NCI-H2081 (cell line): Measurements from ENCODE around the gene CAMK1D.
"Not testable (repeated sequence)": the region's sequence is repeated elsewhere in the genome, so short reads cannot be mapped to it uniquely, and the experiment has no call there.

ENCODE experiments used
- DNase-seq, 2 experiments: peaks; one replicate each; lab custom pipeline; 2025; lab: John Stamatoyannopoulos, UW

CAMK1D gene

DNA sequence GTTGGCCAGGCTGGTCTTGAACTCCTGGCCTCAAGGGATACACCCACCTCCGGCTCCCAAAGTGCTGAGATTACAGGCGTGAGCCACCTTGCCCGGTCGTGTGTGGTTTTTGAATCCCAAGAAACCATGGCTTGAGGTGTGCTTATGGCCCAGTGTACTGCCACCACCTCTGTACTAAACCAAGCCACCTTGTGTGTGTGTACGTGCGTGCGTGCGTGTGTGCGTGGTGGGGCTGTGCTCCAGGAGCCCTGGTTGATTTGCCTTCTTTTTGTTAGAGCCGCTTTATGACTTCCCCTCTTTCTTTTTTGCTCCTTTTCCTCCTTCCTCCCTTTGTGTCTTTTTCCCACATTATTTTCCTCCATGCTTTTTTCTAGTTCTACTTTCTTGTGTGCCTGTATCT lies 121.4 kb downstream of the CAMK1D start:
- DNase-seq: no peak

DNA sequence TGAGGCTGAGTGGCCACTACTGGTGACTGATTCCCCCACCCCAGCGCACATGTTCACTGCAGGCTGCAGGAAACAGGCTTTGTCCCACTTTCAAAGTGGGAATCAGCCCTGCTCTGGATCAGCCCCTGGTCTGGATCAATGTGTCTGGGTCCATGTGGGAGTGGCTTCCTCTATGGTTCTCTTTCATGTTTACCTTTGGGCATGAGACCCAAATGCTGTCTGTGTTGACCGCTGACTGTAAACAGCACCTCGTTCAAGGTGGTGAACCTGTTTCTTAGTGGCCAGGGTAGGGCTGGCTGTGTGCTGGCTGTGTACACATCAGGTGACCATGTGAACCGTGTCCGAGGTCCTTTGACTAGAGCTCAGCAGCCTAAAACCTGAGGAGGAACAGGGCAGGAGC lies 121.8 kb downstream of the CAMK1D start:
- DNase-seq: no peak

DNA sequence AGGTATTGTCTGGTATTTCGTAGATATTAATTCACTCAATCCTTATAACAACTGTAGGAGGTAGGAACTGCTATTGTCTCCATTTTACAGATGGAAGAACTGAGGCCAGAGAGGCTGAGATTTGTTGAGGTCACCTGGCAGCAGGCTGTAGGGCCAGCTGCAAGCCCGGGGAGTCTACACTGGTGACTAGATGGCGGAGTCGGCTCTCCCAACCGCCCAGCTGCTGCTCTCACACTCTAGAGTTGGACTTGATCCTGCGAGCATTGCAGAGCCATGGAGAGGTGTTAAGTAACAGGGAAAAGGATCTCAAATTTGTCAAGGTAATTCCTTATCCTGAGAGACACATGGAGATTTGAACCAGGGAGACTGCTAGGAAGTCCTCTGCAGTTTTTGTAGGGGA lies 124.1 kb downstream of the CAMK1D start:
- DNase-seq: no peak

DNA sequence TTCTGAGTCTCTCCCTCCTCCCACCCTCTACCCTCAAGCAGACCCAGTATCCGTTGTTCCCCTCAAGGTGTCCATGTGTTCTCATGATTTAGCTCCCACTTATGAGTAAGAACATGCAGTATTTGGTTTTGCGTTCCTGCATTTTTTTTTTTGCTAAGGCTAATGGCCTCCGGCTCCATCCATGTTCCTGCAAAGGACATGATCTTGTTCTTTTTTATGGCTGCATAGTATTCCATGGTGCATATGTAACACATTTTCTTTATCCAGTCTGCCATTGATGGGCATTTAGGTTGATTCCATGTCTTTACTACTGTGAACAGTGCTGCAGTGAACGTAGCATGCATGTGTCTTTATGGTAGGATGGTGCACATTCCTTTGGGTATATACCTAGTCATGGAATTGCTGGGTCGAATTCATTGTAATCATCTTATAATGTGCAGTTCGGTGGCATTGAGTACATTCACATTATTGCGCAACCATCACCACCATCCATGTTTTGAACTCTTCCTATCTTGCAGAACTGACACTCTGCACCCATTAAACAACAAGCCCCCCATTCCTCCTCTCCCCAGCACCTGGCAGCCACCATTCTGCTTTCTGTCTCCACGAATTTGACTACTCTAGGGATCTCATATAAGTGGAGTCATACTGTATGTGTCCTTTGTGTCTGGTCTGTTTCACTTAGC lies 125.5 kb downstream of the CAMK1D start:
- no peak for DNase-seq

DNA sequence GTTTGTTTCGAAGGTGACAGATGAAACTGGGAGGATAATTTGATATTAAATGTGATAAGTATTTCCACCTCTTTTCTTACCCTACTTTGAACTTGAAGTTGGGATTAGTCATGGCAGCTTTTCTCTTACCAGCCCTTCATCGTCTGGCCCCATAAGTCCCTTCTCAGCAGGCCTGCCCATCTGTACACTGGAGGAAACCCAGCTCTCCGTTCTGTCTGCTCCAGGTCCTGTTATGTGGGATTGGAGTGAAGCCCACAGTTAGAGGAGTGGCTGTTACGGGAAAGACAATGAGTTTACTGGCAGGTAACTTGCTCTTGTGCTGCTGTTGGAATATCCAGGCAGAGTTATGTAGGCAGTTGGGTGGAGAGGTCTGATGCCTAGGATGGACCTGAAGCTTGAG lies 127.3 kb downstream of the CAMK1D start:
- no peak for DNase-seq

DNA sequence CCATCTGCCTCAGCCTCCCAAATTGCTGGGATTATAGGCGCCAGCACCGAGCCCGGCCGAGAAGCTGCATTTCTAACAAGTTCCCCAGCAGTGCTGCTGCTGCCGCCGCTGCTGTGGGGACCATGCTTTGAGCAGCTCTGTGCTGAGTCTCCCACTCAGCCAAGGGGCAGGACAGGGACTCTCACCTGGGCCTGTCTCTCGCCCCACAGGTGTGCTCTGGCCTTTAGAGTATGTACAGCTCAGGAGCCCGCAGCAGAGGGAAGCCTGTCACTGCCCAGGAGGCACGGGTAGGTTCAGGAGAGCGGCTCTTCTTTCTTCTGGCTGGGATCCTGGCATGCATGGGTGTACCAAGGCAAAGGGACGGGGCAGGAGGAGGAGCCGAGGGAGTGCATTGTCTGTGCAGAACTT lies 130.1 kb downstream of the CAMK1D start:
- DNase-seq: no peak

DNA sequence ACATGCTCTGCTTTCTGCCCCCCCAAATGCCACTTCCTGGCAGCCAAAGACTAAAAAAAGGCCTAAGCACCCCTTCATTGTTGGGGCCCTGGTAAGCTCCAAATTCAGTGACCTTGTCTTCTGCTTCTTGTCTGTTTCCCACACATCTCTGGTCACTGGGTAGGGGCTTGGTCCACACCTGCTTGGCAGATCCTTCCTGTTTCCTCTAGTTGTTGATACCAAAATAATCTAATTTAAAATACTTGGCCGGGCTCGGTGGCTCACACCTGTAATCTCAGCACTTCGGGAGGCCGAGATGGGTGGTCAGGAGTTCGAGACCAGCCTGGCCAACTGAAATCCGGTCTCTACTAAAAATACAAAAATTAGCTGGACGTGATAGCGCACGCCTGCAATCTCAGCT lies 130.6 kb downstream of the CAMK1D start:
- DNase-seq: no peak

DNA sequence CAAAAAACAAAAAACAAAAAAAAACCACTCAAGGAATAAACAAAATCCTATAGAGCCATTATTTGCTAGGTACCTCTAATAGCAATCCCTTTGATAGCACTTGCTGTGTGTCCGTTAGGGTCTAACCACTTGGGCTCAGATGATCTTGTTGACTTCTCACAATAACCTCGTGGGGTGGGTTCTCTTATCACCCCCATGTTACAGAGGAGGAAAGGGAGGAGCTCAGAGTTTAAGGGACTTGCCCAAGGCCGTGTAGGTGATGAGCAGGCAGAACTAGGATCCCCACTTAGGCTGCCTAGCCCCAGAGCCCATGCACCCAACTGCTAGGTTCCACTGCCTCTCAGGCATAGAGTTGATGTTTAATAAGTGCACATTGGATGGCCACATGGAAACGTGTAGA lies 131.1 kb downstream of the CAMK1D start:
- DNase-seq: no peak

DNA sequence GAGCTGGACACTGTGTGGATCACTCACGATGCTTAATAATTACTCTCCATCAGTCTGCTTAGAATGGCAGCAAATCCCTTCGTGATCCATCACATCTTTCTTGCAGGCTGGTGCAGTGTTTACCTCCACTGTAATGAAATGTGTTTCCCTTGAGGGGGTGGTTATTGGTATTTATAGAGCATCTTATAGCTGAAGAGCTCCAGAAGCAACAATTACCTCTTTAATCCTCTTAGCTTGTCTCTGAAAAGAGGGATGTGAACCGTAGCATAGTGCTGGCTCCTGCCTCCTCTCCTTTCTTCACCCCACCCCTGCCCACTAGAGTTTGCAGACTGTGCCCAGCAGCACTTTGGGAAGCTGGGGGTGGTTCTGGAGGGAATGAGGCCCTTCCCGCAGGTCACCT lies 132.6 kb downstream of the CAMK1D start:
- DNase-seq: no peak

DNA sequence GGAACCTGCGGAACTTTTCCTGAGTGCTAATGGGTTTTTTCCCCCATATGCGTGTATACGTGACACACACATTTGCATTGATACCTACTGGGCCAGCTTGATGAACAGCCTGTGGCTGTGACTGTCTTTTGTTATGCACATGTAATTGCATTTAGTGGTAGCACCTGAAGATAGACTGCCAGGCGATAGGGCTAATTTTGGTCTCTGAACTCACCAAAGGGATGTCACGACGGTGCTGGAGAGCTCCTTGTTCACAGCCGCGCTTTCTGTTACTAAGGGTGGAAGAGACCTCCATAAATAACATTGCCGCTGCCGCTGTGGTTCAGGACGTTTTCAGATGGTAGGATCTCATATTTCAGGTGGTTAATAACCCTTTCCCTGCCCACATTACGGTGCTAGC lies 133.2 kb downstream of the CAMK1D start:
- no peak for DNase-seq

DNA sequence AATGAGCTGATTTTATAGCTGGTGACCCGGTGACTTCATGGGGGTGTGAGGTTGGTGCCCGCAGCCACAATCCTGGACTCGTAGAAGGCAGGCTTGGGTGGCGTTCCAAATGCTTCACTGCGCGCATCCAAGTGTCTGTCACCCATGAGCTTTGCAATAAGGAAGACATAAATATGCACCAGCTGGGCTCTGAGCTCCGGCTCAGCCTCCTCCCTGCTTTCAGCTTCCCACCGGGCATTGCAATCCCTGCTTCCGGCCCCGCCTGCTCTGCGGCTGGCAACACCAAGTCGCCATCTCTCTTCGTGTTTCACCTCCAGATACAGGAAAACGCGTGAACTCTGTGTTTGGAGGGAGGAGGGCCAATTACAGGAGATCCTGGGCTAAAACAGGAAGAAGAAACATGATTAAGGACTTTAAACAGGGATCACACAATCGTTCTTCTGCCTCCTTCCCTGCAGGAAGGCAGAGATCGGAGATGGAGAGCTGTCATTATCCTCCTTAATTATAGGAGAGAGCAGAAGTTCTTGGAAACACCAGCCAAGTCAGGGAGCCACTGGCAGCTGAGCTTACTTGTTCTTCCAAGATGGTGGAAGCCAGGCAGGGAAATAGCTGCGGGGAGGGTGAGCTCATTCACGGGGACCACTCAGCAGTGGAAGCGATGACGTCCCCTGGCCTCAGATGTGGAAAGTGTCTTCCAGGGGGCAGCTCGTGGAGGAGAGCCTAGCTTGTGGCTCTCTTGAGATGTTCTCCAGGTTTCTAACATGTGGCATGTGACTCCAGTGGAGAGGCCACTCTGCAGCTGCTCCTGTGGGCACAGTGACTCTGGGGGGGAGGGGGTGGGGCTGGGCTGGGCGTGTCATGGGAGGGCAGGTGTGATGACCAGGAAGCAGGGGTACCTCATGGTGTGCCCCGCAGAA lies 134.9 kb downstream of the CAMK1D start:
- peak; percentile 78 to 83 for DNase-seq

DNA sequence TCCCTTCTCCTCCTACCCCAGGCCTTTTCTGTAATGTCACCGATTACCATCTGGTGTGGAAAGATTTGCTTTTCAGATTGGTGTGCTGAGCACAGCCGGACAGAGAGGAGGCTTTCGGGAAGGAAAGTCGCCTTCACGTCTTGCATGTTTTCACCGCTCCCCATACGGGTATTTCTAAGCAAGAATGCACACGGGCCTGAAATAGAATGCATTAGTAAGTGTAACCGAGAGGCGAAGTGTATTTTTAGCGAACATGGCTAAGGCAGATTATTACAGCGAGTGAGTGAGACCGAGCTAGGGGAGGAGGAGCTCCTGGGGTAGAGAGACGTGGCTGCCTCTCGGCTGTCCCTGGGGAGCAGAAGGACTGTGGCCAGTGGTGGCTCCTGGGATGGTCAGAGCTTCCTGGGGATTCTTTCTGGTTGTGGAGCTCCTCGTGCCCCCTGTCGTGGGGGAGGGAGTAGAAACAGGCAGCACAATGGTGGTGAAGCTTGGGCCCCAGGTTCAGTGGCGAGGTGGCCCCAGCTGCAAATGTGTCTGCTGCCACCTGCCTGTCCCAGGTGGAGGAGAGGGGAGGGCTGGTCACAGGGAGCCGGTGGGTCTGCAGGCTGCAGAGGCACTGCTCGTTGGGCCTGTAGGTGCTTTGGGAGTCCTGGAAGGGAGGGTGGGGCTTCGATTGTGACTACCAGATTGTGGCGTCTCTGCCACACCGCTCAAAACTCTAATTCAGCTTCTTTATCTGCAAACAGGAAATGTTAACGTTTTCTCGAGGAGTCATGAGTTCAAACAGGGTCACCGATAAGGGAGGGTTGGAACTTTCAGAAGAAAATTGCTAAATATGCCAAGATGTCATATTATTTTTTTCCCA lies 135.8 kb downstream of the CAMK1D start:
- peak; percentile 53 to 82 for DNase-seq

DNA sequence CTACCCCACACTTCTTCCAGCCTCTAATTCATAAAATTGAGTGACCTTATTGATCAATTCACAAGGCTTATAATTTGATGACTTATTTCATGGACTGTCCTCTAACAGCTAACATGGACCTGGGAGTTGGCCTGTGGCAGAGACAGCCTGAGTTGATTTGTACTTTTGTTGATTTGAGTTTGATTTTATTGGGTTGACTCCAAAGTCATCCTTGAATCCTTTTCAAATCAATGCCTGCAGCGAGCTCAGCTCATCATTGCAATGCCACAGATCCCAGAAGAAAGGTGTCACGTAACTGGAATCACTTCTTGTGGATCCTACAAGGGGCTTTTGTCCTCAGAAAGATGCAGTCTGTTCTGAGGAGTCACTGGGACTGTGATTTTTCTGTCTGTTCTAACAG lies 138.0 kb downstream of the CAMK1D start:
- no peak for DNase-seq

DNA sequence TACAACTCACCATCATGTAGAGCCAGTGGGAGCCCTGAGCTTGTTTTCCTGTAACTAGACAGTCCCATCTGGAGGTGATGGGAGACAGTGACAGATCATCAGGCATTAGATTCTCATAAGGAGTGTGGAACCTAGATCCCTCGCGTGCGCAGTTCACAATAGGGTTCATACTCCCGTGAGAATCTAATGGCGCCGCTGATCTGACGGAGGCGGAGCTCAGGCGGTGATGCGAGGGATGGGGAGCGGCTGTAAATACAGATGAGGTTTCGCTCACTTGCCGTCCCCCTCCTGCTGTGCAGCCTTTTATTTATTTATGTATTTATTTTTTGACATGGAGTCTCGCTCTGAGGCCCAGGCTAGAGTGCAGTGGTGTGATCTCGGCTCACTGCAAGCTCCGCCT lies 139.3 kb downstream of the CAMK1D start:
- no peak for DNase-seq

DNA sequence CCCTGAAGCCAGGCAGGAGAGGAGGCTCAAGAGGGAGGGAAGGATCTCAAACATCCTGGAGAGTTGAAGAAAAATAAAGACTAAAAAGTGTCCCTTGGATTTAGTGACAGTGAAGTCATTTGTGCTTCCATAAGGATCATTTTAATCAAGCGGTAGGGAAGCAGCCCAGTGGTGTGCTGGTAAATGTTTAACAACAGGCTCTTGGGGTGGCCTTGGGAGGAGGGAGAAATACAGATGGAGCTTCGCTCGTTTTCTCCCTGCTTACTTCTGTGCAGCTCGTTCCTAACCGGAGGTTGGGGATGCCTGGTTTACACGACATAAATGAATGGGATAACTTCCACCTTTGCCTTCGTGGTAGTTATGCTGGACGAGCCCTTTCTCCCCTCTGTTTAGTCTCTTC lies 140.0 kb downstream of the CAMK1D start:
- DNase-seq: no peak

DNA sequence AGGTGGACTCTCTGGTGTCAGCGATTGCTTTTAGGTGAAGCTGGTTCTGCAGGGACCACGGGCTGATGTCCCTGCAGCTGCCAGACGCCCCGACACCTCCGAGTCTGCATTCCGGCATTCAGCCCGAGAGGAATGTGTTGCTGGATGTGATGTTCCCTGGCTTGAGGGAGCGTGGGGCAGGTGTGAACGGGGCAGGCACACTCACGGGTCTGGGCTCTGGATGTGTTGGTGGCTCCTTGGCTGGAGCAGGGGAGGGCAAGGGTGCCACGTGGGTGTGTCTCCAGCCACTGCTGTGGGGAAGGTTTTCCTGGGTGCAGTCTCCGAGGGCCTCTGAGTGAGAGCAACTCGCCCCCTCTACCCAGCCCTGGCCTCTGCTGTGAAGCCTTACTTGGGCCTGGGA lies 140.5 kb downstream of the CAMK1D start:
- no peak for DNase-seq

DNA sequence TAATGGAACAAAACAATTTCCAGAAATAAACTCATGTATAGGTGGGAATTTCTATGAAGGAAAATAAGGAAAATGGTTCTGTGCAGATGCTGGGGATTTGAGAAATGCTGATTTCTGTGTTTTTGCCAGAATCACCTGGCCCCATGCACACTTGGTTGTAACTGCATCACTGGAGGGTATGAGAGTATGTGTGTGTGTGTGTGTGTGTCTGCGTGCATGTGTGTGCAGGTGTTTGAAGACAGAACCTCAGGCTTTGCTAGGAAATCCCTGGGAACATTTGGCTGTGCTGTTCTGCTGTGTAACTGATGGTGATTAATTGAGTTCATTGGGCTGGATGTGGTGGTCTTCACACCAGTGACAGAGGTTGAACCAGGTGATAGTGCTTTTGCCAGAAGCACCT lies 141.6 kb downstream of the CAMK1D start:
- no peak for DNase-seq

DNA sequence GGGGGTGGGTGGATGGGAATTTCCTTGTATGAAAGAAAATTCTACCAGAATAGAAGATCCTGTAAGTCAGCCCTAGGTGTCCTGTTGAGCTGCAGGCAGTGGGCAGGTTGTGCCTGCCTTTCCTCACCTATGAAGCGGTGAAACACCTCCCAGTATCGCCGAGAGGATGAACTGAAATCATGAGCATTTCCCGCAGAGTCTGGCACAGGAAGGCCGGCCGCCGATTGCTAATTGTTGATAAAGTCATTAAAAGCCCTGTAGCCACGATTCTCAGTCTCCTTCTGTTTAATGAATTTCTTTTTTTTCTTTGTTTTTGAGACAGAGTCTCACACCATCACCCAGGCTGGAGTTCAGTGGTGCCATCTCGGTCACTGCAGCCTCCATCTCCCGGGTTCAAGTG lies 142.1 kb downstream of the CAMK1D start:
- DNase-seq: peak in 1 of 2 experiments; percentile 48

DNA sequence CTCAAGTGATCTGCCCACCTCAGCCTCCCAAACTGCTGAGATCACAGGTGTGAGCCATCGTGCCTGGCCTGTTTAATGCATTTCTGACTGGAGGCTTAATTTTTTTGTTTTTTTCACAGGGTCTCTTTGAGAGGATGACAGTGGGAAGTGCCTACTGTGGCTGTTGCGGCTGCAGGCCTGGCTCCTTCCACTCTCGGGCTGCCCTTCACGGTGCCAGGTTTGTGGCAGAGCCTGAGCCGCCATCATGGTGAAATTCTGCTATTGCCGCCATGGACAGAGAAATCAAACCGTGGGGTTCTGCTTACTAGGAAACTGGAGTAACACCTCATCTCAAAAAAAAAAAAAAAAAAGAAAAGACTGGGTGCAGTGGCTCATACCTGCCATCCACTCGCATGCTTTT lies 142.7 kb downstream of the CAMK1D start:
- DNase-seq: no peak

DNA sequence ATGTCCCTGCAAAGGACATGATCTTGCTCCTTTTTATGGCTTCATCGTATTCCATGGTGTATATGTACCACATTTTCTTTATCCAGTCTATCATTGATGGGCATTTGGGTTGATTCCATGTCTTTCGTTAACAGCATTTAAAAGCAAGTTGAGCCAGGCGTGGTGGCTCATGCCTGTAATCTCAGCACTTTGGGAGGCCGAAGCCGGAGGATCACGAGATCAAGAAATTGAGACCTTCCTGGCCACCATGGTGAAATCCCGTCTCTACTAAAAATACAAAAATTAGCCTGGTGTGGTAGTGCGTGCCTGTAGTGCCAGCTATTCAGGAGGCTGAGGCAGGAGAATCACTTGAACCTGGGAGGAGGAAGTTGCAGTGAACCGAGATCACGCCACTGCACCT lies 147.7 kb downstream of the CAMK1D start:
- DNase-seq: not testable (repeated sequence)

DNA sequence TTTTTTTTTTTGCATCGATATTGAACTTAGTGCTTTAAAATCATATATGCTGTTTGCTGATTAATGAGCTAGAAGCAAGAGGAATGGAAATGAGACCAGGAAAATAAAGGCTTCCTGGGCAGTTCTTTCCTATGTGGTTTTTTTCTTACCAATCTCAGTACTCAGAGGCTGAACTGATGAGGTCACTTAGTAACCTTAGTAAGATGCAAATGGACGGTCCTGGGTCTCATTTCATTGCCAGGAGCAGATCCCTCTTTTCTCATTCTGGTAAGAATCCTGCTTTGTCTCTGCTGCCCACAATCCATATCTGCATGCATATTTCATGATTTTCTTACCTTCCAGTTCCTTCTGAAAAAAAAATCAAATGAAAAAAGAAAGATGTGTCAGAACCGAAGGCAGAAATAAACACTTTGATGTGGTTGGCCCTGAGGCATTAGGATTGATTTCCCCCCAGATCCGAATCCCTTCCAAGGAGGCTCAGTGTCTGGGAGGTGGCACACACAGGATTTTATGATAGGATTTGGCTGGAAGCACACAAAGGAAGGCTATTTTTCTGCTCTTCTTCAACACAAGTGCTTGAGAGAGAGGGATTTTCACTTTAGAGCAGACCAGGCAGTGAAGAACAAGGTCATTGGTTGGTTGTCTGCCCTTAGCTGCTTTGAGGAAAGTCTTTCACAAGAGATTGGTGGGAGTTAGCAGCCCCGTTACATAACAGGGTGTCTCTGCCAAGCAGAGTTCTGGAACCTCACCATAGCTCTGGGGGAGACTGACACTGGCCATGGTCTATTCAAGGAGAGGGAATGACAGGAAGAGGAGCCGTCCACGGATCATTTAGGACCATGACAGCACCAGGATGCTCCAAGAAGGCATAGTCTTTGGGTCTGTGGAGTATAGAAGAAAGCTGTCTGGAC lies 150.0 kb downstream of the CAMK1D start:
- no peak for DNase-seq
